Neutrophil (primary cell): ENCODE data around the gene PLOD3.
"Not testable (repeated sequence)": the region's sequence is repeated elsewhere in the genome, so short reads cannot be mapped to it uniquely, and the experiment has no call there.

Experiments used
- H3K27ac ChIP-seq: fragments of 200-600 bp; sonication (generic); 2 replicates; pipeline ENCODE4 v1.5.1; 2016; ENCODE audit warnings: mild to moderate bottlenecking, moderate library complexity
- H3K27me3 ChIP-seq: fragments of 200-600 bp; sonication (generic); 2 replicates; pipeline ENCODE4 v1.6.0; 2016; ENCODE audit warnings: mild to moderate bottlenecking
- H3K36me3 ChIP-seq: fragments of 200-600 bp; sonication (generic); 2 replicates; pipeline ENCODE4 v1.5.1; 2017
- H3K4me1 ChIP-seq, 2 experiments: fragments of 200-600 bp in 1 of 2; sonication (generic) in 1 of 2; 1 replicate in 1 of 2; 2 replicates in 1 of 2; pipeline versions ENCODE4 v1.5.1 to v1.6.1; 2013 to 2016; ENCODE audit warnings: low read depth in 1 of 2, low read length in 1 of 2, mild to moderate bottlenecking in 1 of 2, moderate library complexity in 1 of 2; ENCODE audit not compliant: control insufficient read depth in 1 of 2, insufficient read depth in 1 of 2
- H3K4me3 ChIP-seq, 2 experiments: fragments of 200-600 bp in 1 of 2; sonication (generic) in 1 of 2; 1 replicate in 1 of 2; 2 replicates in 1 of 2; pipeline ENCODE4 v1.5.1; 2013 to 2016; ENCODE audit warnings: low read depth in 1 of 2, low read length in 1 of 2, mild to moderate bottlenecking in 1 of 2, moderate library complexity in 1 of 2
- H3K9me3 ChIP-seq: fragments of 200-600 bp; sonication (generic); 2 replicates; pipeline ENCODE4 v1.5.1; 2016
- CTCF ChIP-seq: fragments of 200-600 bp; sonication (generic); IDR thresholded peaks from 2 replicates; pipeline ENCODE4 v1.5.1; 2016; ENCODE audit warnings: antibody characterized with exemption

PLOD3 gene

GRCh38 chr7:101205901-101206664, 11.3 kb downstream of the PLOD3 start:
- Histone ChIP-seq H3K36me3 (peaks cover 43% of the 10 kb centered on the region), H3K27ac (no peak overlapping the region), H3K4me1 (peaks cover 9 to 25% of the 10 kb centered on the region in 2 experiments), H3K27me3 (peaks cover 33% of the 10 kb centered on the region), H3K4me3 (no peak overlapping the region), H3K9me3 (no peaks in the 10 kb centered on the region)
- TF ChIP-seq CTCF = no peak

- peaks cover 9 to 25% of the 10 kb centered on the region in 2 experiments for H3K4me1 ChIP-seq
- peaks cover 53% of the 10 kb centered on the region for H3K27me3 ChIP-seq
- not testable (repeated sequence) for H3K9me3 ChIP-seq, H3K4me3 ChIP-seq
- H3K36me3 ChIP-seq = peaks cover 27% of the 10 kb centered on the region
- H3K27ac ChIP-seq = peak overlapping the region; percentile 46
These were observed 13.3 kb downstream of the PLOD3 start for GRCh38 chr7:101203740-101204738.

- TF ChIP-seq CTCF = no peak
- no peak overlapping the region for H3K4me3 ChIP-seq
- H3K4me1 ChIP-seq = peaks cover 9 to 25% of the 10 kb centered on the region in 2 experiments
- peaks cover 15% of the 10 kb centered on the region for H3K36me3 ChIP-seq
- H3K27ac ChIP-seq = no peak overlapping the region
- H3K9me3 ChIP-seq = no peaks in the 10 kb centered on the region
- peaks cover 68% of the 10 kb centered on the region for H3K27me3 ChIP-seq
These were observed 14.8 kb downstream of the PLOD3 start for GRCh38 chr7:101202603-101202918.

- H3K27ac ChIP-seq = no peak overlapping the region
- H3K9me3 ChIP-seq = no peaks in the 10 kb centered on the region
- peaks cover 9 to 25% of the 10 kb centered on the region in 2 experiments for H3K4me1 ChIP-seq
- TF ChIP-seq CTCF = no peak
- peaks cover 73% of the 10 kb centered on the region for H3K27me3 ChIP-seq
- H3K4me3 ChIP-seq = no peak overlapping the region
- H3K36me3 ChIP-seq = peaks cover 12% of the 10 kb centered on the region
These were observed 15.4 kb downstream of the PLOD3 start for GRCh38 chr7:101201695-101202602.

- no peaks in the 10 kb centered on the region for H3K9me3 ChIP-seq
- H3K4me1 ChIP-seq = peaks cover 9 to 25% of the 10 kb centered on the region in 2 experiments
- no peak for TF ChIP-seq CTCF
- no peak within 1 kb of the TSS for H3K4me3 ChIP-seq
- H3K27ac ChIP-seq = no peak within 1 kb of the TSS
- H3K36me3 ChIP-seq = peaks cover 3% of the 10 kb centered on the region
- peaks cover 77% of the 10 kb centered on the region for H3K27me3 ChIP-seq
These were observed 16.4 kb downstream of the PLOD3 start, which contains the start of gene MOGAT3 for GRCh38 chr7:101200862-101201599. Gene MOGAT3, minus strand, starts transcription at chr7:101201036. Its CDS starts 182 bp downstream, at chr7:101200854.
